ENCODE data around the gene MPO.

MPO gene

DNA sequence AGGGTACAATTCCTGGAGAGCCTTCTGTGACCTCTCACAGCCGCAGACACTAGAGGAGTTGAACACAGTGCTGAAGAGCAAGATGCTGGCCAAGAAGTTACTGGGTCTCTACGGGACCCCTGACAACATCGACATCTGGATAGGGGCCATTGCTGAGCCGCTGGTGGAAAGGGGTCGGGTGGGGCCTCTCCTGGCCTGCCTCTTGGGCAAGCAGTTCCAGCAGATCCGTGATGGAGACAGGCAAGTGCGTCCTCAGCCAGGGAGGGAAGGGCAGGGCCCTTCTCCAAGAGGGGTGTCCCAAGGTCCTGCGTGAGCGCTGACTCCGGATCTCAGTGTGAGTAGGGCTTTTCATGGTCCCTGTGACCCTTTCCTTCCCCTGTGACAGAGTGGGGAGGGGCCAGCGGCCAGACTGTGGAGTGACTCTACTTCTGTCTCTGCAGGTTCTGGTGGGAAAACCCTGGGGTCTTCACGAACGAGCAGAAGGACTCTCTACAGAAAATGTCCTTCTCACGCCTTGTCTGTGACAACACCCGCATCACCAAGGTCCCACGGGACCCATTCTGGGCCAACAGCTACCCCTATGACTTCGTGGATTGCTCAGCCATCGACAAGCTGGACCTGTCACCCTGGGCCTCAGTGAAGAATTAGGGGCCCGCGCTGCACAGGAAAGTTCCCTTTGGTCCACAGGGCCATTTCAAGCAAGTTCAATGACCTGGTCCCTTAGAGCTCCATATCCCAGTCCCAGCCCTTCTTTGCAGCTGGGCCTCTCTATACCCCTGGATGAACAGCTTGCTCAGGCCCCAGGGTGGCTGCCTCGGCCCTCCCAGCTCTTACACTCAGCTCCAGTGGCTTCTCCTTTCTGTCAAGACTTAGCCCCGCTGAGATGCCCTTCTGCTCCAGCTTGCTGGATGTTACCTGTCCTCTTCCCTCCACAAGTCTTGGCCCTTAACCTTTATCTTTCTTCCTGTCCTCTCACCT lies 13.1 kb downstream of the MPO start:
- H3K4me3 ChIP-seq (ENCODE audit: control insufficient read depth, low read depth, low read length): no peak overlapping the region
- no peak for DNase-seq (ENCODE audit: low read depth)
- TF ChIP-seq, protein P1, sequence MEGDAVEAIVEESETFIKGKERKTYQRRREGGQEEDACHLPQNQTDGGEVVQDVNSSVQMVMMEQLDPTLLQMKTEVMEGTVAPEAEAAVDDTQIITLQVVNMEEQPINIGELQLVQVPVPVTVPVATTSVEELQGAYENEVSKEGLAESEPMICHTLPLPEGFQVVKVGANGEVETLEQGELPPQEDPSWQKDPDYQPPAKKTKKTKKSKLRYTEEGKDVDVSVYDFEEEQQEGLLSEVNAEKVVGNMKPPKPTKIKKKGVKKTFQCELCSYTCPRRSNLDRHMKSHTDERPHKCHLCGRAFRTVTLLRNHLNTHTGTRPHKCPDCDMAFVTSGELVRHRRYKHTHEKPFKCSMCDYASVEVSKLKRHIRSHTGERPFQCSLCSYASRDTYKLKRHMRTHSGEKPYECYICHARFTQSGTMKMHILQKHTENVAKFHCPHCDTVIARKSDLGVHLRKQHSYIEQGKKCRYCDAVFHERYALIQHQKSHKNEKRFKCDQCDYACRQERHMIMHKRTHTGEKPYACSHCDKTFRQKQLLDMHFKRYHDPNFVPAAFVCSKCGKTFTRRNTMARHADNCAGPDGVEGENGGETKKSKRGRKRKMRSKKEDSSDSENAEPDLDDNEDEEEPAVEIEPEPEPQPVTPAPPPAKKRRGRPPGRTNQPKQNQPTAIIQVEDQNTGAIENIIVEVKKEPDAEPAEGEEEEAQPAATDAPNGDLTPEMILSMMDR (IDR thresholded peaks at IDR 0.05; ENCODE audit: control insufficient read depth, insufficient read depth, low read depth, low read length, missing control alignments): no peak

DNA sequence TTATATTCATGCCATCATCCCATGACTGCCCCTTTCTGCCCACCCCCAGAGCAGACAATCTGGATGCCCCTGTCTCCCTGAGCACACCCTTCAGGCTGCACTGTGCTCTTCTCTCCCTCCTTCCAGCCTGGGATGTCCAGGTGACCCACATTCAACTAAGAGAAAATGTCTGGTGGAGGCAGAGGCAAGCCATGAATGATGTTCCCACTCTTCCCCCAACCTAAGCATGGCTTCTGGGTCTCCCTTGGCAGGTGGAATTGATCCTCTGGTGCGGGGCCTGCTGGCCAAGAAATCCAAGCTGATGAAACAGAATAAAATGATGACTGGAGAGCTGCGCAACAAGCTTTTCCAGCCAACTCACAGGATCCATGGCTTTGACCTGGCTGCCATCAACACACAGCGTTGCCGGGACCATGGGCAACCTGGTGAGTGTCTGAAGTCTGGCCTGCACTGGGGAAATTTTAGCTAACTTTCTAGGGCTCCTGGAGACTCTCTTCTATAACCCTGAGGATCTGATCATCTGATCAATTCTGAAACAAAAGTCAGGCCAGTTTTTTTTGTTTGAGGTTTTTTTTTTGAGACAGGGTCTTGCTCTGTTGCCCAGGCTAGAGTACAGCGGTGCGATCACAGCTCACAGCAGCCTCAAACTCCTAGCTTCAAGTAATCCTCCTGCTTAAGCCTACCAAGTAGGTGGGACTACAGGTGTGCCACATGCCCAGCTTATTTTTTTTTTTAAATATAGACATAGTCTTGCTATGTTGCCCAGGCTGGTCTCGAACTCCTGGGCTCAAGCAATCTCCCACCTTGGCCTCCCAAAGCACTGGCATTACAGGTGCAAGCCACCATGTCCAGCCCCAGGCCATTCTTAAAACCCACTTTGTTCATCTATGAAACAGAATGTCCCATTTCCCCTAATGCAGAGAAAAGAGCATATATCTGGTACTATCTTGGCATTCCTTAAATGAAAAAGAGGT lies 14.5 kb downstream of the MPO start:
- DNase-seq (ENCODE audit: low read depth): no peak
- no peak overlapping the region for H3K4me3 ChIP-seq (ENCODE audit: control insufficient read depth, low read depth, low read length)
- TF ChIP-seq, protein P1 (IDR thresholded peaks at IDR 0.05; ENCODE audit: control insufficient read depth, insufficient read depth, low read depth, low read length, missing control alignments): no peak

DNA sequence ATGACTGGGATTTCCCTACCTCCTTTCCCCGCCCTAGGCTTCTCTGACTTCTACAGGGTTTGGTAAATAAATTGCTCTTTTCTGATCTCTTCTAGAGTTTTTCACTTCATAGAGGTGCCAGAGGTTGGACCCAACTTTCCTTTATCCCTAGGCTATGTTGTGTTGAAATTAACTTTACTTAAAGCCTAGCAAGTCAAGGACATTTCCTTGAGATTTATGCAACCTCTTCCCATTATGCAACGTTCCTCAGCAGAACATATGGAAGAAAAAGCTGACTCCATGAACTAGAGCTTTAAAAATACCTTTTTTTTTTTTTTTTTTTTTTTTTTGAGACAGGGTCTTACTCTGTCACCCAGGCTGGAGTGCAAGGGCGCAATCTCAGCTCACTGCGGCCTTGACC lies 15.5 kb downstream of the MPO start:
- H3K4me3 ChIP-seq (ENCODE audit: control insufficient read depth, low read depth, low read length): no peak overlapping the region
- TF ChIP-seq, protein P1 (IDR thresholded peaks at IDR 0.05; ENCODE audit: control insufficient read depth, insufficient read depth, low read depth, low read length, missing control alignments): no peak
- no peak for DNase-seq (ENCODE audit: low read depth)

DNA sequence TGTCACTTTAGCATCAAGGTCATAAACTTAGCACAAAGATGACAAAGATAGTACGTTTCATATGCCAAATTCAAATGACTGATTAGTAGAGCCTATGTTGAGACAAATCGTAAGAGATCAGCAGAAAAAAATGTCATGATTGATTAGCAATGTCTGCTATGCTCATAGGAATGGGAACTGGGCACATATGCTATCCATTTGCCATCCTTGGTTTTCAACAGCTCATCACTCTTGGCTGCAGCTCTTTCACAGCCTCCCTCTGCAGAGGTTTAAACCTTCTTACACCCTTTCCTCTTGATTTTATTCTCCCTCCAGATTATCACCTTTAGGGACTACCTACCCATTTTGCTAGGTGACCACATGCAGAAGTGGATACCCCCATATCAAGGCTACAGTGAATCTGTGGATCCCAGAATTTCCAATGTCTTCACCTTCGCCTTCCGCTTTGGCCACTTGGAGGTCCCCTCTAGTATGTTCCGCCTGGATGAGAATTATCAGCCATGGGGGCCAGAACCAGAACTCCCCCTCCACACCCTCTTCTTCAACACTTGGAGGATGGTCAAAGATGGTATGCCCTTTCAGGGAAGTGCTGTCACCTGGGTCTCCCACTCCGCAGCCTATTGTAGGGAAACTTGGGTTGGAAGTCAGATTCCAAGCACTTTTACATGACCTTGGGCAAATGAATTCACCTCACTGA lies 16.2 kb downstream of the MPO start:
- DNase-seq (ENCODE audit: low read depth): no peak
- no peak overlapping the region for H3K4me3 ChIP-seq (ENCODE audit: control insufficient read depth, low read depth, low read length)
- TF ChIP-seq, protein P1 (IDR thresholded peaks at IDR 0.05; ENCODE audit: control insufficient read depth, insufficient read depth, low read depth, low read length, missing control alignments): no peak

DNA sequence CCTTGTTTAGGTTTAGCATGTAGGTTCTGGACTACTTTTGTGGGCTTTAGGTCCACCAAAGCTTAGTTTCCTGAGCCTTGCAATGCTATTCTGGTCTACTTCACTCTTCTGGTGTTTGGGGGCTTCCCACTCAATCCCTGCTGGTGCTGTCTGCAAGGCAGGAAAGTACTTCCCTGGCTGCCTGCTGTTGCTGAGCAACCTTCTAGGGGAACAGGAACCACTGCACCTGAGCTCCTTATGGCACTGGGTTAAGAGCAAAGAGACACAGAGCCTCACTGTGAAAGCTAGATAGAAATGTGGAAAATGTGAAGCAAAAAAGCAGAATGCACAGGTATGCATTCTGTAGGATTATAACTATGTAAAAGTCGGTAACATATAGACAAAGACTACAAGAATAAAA lies 17.0 kb downstream of the MPO start:
- no peak for DNase-seq (ENCODE audit: low read depth)
- TF ChIP-seq, protein P1 (IDR thresholded peaks at IDR 0.05; ENCODE audit: control insufficient read depth, insufficient read depth, low read depth, low read length, missing control alignments): no peak
- no peak overlapping the region for H3K4me3 ChIP-seq (ENCODE audit: control insufficient read depth, low read depth, low read length)

DNA sequence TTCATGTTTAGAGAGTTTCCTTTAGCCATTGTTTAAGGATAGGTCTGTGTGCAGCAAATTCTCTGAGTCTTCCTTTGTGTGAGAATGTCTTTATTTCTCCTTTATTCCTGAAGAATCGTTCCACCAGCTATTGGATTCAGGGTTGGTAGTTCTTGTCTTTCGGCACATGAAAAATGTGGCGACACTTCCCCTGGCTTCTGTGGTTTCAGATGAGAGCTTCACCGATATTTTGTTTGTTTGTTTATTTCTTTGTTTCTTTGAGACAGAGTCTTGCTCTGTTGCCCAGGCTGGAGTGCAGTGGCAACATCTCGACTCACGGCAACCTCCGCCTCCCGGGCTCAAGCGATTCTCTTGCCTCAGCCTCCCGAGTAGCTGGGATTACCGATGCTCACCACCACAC lies 18.6 kb downstream of the MPO start:
- TF ChIP-seq, protein P1 (IDR thresholded peaks at IDR 0.05; ENCODE audit: control insufficient read depth, insufficient read depth, low read depth, low read length, missing control alignments): no peak

More for the DNA sequence above, 18.6 kb downstream of the MPO start:
- no peak for DNase-seq (ENCODE audit: low read depth)
- H3K4me3 ChIP-seq (ENCODE audit: control insufficient read depth, low read depth, low read length): no peak overlapping the region
